ENCODE data around the gene PFKM.

DNA sequence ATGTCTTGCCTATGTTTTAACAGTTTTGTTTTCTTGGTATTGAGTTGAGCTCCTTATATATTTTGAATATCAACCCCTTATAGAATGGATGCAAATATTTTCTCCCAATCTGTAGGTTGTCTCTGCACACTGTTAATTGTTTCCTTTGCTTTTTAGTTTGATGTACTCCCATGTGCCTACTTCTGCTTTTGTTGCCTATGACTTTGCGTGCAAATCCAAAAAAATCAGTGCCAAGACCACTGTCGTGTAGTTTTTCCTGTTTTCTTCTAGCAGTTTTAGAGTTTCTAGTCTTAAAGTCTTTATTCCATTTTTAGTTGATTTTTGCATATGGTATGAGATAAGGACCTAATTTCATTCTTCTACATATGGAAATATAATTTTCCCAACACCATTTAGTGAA is 42.1 kb upstream of the PFKM start:
- TF ChIP-seq, protein P1, sequence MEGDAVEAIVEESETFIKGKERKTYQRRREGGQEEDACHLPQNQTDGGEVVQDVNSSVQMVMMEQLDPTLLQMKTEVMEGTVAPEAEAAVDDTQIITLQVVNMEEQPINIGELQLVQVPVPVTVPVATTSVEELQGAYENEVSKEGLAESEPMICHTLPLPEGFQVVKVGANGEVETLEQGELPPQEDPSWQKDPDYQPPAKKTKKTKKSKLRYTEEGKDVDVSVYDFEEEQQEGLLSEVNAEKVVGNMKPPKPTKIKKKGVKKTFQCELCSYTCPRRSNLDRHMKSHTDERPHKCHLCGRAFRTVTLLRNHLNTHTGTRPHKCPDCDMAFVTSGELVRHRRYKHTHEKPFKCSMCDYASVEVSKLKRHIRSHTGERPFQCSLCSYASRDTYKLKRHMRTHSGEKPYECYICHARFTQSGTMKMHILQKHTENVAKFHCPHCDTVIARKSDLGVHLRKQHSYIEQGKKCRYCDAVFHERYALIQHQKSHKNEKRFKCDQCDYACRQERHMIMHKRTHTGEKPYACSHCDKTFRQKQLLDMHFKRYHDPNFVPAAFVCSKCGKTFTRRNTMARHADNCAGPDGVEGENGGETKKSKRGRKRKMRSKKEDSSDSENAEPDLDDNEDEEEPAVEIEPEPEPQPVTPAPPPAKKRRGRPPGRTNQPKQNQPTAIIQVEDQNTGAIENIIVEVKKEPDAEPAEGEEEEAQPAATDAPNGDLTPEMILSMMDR (IDR thresholded peaks at IDR 0.05; ENCODE audit: extremely low read depth in 1 of 2, insufficient read depth in 1 of 2, low read depth in 1 of 2, low read length in 2 of 2), result no peak
- no peak for TF ChIP-seq MYC (IDR thresholded peaks at IDR 0.05; ENCODE audit: low read depth, low read length)
- TF ChIP-seq, protein P2, sequence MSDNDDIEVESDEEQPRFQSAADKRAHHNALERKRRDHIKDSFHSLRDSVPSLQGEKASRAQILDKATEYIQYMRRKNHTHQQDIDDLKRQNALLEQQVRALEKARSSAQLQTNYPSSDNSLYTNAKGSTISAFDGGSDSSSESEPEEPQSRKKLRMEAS (IDR thresholded peaks at IDR 0.05; ENCODE audit: insufficient read depth, insufficient read length), result no peak
- TF ChIP-seq POLR2A (IDR thresholded peaks at IDR 0.05; ENCODE audit: low read depth, low read length), result no peak
- no peak for TF ChIP-seq JUN (IDR thresholded peaks at IDR 0.05; ENCODE audit: borderline replicate concordance, insufficient read depth, insufficient read length, low read depth)
- no peak for TF ChIP-seq EZH2 (IDR thresholded peaks at IDR 0.05; ENCODE audit: borderline replicate concordance, low read depth, low read length, severe bottlenecking)
- TF ChIP-seq POLR2AphosphoS5 (IDR thresholded peaks at IDR 0.05; ENCODE audit: insufficient read depth, low read depth, low read length), result no peak
